NCI-H2081 (cell line): ENCODE results near the gene EIF4B.
A peak's percentile ranks its signal among the peaks of the same experiment; 100 is the strongest.

Source experiments
- DNase-seq, 2 experiments: peaks; one replicate each; lab custom pipeline; 2025; lab: John Stamatoyannopoulos, UW

Gene EIF4B

DNA sequence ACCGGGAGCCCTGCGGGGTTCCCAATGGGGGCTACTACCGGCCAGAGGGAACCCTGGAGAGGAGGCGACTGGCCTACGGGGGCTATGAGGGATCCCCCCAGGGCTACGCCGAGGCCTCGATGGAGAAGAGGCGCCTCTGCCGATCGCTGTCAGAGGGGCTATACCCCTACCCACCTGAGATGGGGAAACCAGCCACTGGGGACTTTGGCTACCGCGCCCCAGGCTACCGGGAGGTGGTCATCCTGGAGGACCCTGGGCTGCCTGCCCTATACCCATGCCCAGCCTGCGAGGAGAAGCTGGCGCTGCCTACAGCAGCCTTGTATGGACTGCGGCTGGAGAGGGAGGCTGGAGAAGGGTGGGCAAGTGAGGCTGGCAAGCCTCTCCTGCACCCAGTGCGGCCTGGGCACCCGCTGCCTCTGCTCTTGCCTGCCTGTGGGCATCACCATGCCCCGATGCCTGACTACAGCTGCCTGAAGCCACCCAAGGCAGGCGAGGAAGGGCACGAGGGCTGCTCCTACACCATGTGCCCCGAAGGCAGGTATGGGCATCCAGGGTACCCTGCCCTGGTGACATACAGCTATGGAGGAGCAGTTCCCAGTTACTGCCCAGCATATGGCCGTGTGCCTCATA is 53.3 kb downstream of the EIF4B start:
- DNase-seq: no peak

DNA sequence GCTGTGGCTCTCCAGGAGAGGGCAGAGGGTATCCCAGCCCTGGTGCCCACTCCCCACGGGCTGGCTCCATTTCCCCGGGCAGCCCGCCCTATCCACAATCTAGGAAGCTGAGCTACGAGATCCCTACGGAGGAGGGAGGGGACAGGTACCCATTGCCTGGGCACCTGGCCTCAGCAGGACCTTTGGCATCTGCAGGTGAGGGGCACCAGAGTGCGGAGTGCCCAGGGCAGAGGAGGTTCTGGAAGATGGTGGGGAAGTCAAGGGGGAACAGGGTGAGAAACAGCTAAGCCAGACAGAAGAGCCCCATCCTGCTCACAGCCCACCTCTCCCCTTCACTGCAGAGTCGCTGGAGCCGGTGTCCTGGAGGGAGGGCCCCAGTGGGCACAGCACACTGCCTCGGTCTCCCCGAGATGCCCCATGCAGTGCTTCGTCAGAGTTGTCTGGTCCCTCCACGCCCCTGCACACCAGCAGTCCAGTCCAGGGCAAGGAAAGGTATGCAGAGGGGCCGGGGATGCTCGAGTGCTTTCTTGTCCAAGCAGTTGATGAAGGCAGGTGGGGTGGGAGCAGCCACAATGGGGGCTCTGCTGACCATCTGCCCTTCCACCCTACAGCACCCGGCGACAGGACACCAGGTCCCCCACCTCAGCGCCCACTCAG is 53.9 kb downstream of the EIF4B start:
- DNase-seq: no peak

DNA sequence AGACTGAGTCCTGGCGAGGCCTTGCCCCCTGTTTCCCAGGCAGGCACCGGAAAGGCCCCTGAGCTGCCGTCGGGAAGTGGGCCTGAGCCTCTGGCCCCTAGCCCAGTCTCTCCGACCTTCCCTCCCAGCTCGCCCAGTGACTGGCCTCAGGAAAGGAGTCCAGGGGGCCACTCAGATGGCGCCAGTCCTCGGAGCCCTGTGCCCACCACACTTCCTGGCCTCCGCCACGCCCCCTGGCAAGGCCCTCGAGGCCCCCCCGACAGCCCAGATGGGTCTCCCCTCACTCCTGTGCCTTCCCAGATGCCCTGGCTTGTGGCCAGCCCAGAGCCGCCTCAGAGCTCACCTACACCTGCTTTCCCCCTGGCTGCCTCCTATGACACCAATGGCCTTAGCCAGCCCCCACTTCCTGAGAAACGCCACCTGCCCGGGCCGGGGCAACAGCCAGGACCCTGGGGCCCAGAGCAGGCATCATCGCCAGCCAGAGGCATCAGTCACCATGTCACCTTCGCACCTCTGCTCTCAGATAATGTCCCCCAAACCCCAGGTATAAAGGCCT is 54.5 kb downstream of the EIF4B start:
- DNase-seq: peak; percentile 41 to 76

DNA sequence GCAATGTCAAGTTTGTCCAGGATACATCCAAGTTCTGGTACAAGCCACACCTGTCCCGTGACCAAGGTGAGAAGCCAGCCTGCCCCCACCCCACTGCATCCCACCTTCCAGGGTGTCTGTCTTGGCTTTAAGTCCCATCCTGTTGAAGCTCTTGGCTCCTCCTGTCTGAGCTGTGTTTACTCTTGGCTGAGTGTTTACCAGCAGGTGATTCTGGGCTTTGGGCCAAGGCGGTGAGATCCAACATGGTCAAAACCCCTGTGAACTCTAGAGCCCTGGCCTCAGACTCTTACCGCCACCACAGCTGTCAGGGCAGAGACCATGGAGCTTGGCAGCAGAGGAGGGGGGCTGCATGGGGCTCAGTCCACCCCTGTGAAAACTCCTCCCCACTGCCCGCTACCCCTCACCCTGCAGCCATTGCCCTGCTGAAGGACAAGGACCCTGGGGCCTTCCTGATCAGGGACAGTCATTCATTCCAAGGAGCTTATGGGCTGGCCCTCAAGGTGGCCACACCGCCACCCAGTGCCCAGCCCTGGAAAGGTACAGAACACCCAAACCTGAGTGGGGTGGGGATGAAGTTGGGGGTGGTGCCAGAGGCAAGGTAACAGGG is 55.3 kb downstream of the EIF4B start:
- DNase-seq: peak; percentile 56 to 85

DNA sequence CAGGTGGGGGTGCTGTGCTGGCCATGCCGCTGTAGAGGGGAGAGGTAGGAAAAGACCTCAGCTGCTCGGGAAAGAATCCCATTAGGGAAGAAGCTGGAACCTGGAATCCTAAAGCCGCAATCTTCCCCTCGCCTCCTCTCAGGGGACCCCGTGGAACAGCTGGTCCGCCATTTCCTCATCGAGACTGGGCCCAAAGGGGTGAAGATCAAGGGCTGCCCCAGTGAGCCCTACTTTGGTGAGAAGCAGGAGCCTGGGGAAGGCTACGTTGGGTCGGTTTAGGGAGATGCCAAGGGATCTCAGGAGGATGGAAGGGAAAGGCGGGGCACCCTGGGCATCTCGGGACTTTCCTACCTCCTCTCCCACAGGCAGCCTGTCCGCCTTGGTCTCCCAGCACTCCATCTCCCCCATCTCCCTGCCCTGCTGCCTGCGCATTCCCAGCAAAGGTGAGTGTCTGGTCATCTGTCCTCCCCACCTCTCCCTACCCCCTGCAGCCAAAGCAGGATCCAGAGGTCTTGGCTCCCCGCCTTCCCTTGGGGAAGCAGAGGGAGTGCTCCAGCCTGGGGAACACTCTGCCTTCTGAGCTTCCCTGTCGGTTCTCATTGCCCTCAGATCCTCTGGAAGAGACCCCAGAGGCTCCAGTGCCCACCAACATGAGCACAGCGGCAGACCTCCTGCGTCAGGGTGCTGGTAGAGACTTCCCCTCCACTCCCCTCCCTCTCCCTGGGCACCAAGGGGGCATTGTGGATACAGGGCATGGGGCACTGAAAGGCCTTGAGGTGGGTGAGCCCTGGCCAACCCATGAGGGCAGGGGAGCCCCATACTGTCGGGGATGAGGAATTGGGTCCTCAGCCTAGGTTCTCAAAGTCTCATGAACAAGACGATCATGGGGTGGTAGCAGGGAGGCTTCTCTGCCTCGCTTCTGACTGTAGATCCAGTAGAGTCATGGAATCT is 56.0 kb downstream of the EIF4B start:
- no peak for DNase-seq

DNA sequence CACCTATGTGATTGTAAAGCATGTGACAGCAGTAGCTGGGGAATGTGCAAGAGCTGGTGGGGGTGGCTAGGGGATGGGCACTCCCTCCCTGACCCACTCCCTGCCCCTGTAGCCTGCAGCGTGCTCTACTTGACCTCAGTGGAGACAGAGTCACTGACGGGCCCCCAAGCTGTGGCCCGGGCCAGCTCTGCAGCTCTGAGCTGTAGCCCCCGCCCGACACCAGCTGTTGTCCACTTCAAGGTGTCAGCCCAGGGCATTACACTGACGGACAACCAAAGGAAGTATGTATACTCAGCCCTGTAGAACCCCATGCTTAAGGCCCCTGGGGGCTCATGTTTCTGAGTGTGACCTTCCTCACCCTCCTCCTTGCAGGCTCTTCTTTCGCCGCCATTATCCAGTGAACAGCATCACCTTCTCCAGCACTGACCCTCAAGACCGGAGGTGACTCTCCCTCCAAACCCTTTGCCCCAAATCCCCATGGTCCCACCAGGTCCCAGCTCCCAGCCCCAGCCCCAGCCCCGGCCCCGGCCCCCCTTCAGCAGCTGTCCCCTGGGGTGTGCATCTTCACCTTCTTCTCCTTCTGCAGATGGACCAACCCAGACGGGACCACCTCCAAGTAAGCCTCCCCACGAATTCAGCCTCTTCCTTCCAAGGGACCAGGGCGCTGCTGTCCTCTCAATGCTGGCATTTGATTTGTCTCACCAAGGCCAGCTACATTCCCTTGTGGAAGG is 56.9 kb downstream of the EIF4B start:
- DNase-seq: no peak

DNA sequence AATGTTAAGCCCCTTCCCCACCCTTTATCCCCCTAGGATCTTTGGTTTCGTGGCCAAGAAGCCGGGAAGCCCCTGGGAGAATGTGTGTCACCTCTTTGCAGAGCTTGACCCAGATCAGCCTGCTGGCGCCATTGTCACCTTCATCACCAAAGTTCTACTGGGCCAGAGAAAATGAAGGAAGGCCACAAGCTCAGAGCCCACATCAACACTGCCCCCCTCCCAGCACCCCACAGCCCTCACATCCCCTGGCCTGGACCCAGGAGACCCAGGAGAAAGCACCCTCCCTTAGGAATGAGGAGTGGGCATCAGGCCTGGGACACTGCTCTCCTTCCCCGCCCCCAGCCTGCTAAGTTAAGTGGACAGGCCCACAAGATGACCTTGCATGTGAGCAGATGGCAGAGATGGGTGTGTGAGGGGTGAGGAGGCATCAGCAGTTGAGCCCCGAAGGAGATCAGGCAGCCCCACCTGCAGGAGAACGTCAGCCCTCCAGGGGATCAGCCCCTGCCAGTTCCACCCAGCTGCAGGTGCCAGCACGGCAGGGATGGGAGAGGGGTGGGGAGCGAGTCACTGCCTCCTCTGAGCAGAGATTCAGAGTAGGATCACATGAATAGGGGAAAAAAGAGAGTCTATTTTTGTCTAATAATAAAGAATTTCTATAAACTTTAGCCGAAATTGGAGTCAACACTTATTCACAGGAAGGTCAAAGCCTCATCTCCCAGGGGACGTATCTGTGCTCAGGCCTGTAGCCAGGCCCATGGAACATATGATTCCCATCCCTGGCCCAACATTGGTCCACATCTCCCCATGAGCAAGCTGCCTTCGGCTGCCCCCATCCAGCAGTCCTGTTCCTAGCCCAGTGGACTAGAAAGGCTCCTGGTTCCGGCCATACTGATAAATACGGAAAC is 57.7 kb downstream of the EIF4B start:
- DNase-seq: peak; percentile 40 to 53

DNA sequence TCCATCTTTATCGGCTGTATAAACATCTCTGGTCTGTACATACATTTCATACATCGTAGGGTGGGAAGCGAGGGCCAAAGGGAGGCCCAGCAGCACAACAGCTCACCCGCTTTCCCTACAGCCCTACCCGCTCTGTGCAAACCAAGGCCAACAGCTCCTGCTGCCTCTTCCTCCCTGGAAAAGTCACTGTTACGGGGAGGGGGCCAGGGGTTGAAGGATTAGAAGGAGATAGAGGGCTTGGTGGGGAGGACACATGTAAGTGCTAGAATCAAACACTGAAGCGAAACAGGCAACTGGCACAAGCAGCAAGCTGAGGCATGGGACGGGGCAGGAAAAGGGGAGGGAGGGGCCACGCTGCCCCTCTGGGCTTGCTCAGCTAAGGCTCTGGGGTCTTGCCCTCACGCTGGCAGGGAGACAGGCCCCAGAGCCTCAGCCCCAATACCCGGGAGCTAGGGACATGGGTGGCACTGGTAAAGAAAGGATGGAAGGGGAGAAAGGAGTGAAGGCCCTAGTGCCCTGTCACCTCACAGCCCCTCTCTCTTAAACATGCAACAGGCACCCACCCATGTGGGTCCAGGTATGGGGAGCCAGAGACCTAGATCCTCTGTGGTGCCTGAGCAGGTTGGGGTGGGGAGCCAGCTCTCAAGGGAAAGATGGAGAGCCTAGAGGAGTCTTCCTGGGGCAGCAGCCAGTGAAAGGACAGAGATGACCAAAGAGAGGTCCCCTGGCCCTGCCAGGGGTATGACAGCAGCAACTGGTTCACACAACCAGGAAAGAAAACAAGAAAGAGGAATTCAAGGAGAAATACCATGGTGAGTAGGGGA is 58.6 kb downstream of the EIF4B start:
- no peak for DNase-seq

DNA sequence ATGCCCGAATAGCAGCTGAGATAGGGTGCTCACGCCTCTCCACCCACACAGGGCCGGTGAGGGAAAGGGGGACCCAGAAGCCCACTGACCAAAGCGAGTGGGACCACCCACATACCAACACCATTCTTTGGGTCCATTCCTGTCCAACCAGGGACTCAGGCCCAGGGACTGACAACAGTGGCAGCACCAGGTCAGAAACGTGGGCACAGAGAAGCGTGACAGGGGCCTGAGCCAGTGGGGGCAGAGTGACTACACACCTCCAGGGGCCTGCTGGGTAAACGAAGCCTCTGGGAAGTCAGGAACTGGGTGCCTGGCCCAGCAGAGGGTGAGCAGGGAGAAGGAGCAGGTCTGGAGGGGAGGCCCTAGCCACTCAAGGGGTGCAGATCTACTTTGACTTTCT is 59.2 kb downstream of the EIF4B start:
- DNase-seq: no peak

DNA sequence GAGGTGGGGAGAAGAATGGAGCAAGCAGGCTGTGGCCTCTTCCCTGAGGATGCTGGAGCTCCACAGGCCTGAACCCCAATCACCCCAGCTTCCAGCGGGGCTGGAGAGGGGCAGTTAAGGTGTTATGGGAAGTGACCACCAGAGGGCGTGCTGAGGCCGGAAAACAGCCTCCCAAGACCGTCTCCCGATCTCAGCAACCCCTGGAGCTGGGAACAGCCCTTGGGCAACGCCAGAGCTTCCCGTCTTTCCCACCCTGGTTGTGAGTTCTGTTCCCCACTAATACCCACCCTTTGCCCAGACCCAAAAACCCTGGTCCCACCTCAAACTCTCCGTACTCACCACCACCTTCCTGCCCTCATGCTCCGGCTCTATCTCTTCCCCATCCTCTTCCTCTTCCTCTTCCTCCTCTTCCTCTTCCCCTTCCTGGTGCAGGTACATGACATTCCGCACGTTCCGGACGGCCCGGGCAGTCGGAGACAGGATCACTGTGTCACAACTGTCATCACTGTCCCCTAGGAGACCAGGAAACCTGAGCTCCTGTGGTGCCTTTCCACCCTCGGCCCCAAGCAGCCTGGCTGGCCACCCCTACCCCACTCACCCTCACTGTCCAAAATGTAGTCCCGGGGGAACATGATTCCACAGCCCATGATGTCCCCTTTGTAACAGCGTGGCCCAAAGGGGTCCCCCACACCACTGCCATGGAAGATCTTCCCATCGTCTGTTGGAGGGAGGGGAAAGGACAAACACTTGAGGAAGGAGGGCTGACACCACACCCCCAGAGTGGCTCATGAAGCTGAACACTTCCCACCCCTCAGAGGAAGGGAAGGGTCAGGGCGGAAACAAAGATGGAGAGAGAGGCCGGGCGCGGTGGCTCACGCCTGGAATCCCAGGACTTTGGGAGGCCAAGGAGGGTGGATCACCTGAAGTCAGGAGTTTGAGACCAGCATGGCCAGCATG is 60.0 kb downstream of the EIF4B start:
- peak; percentile 68 to 84 for DNase-seq

DNA sequence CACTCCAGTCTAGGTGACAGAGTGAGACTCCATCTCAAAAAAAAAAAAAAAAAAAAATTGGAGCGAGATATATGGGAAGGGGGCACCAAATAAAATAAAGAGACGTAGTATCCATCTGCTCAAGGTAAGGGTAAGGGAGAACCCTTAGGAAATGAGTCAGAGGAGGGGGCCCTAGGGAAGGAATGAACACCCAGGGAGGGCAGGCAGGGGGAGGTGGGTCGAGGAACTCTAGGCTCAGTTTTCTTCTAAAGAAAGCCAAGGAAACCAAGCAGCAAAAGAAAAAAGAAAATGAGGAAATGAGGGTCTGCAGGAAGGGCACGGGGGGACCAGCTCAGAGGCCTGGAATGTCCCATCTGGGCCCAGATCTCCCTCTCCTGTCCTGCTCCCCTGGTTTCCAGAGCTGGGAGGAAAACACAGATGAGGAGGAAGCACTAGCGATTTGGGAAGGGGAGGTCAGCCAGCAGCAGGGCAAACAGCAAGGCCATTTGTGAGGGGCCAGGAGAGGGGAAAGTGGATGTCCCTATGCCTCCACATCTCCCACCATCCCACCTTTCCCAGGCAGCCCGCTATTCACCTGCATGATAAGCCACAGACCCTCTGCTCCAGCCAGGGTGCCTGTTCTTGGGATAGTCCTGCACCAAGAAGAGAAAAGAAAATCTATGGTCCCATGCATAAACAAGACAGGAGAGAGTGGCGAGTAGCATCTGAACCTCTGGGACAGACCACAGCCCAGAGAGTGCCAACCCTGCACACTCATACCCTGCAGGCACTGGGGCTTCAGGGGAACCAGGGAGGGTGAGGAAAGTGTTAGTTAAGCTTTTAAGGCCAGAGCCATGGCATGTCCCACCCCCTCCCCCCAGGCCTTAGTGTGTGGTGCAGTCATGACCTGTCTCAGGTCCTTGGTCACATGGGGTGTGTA is 61.1 kb downstream of the EIF4B start:
- DNase-seq: no peak

DNA sequence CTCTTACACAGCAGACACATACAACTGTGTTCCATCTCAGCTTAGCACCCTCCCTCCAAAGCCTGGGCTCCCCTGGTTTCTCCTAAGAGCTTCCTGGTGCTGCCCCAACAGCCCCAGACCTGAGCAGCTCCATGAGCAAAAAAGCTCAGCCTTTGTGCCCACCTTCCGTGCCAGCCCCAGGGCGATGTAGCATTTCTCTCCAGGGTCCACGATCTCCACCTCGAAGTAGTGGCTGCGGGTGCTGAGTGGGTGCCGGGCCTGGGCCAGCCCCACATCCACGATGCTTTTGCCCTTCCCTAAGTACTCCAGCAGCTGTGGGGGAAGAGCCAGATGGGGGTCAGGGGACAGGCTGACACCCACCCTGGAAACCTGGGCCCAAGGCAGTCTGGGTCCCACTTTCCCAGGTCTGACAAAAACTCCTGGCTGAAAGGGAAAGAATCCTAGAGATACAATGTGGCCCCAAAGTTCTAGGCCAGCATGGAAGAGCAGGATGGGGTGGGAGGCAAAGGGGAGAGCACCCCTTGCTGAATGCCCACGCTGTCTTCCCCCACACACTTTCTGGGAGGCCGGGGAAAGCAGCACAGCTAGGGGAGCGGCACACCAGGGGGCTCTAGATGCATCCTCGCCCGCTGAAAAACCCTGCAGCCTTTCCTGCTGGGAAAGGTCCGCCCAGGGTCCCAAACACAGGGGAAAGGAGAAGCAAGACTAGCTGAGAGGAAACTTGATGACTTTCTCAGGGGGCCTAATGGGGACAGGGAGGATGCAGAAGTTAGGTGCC is 61.9 kb downstream of the EIF4B start:
- DNase-seq: no peak

DNA sequence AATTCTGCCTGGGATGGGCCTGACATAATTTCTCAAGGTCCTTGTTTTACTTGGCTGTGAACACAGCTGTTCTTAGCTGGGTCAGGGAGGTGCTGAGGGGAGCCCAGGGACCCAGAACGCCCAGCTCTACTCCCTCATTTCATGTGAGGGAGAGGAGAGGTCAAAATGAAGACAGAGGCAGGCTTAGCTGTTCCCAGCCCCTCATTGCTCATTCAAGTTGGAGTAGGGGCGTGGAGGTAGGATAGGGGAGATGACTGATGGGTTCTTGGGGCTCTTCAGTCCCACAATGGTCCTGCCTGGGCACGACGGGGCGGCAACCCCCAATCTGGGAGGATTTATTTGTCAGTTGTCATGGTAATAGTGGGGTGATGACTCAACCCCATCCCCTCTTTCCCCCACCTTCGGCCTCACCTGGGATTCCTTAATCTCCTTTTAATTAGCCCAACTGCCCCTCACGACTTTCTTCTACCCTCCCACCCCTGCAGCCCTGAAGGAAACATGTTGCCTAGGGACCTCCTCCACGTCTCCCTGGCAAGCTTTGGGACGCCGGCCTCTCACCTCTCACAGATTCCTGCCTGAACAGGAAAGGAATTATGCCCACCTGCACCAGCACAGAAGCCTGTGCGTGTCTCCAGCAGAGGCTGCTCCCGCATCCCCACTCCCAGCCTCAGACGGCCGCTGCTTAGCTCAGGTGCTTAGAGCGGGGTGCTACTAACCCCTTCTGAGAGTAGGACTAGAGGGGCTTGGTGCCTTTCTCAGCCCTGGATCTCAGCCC is 62.7 kb downstream of the EIF4B start:
- DNase-seq: no peak

DNA sequence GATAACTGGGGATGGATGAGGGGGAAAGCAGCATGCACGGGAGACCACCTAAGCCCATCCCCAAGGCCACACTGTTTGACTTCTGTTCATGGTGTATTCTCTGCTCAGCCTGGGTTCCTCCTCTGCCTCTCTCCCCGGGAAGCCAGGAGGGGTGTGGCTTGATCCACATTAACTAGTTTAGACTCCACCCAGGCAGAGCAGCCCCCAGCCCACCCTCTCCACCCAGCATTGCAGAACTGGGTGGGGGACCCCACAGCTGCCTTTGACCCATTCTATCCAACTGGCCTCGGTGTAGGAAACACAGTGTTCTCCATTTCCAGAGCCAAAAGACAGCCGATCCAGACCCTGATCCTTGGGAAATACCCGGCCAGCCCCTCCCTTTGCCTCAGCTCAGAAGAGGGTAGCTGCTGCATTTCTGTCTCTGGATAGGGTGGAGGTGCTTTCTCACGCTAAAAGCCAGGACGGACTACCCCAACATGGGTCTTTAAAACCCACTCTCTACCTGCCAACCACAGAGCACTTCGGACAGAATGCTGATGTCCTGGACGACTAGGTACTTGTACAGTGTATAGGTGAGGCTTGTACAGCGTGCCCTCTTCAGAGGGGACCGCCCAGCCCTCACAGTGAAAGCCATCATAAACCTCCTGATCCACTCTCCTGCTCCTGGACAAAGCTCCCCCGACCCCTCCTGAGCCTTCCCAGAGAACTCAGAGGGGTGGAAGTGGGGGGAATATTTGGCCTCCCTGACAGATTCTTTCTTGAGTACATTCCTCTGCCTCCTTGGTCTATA is 63.6 kb downstream of the EIF4B start:
- DNase-seq: no peak
